ENCODE results near the gene MALL.

DNA sequence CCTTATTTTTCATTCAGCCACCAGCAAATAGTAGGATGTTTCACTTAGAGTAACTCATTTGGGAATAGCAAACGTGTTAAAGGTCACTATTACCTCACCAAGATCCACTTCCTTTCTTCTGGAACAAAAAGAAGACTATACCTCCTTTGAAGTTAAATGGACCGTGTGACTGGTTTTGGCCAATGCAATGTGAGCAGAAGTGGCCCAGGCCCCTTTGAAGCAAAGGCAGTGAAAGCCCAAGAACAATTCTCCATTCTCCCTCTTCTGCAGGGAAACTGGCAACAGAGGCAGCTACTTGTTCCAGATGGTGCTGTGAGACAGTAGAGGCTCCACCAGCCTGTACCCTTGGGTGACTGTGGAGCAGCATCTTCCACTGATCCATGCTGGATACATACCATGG, 11.3 kb upstream of the MALL start:
- TF ChIP-seq, protein P1, sequence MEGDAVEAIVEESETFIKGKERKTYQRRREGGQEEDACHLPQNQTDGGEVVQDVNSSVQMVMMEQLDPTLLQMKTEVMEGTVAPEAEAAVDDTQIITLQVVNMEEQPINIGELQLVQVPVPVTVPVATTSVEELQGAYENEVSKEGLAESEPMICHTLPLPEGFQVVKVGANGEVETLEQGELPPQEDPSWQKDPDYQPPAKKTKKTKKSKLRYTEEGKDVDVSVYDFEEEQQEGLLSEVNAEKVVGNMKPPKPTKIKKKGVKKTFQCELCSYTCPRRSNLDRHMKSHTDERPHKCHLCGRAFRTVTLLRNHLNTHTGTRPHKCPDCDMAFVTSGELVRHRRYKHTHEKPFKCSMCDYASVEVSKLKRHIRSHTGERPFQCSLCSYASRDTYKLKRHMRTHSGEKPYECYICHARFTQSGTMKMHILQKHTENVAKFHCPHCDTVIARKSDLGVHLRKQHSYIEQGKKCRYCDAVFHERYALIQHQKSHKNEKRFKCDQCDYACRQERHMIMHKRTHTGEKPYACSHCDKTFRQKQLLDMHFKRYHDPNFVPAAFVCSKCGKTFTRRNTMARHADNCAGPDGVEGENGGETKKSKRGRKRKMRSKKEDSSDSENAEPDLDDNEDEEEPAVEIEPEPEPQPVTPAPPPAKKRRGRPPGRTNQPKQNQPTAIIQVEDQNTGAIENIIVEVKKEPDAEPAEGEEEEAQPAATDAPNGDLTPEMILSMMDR (IDR thresholded peaks at IDR 0.05; ENCODE audit: low read depth, low read length, missing input control): no peak
- TF ChIP-seq TAF1 (conservative IDR thresholded peaks at IDR 0.05): no peak
- no peak for TF ChIP-seq HNF4G (IDR thresholded peaks at IDR 0.05)
- no peak for TF ChIP-seq RAD21 (IDR thresholded peaks at IDR 0.05)
- TF ChIP-seq, protein P2, sequence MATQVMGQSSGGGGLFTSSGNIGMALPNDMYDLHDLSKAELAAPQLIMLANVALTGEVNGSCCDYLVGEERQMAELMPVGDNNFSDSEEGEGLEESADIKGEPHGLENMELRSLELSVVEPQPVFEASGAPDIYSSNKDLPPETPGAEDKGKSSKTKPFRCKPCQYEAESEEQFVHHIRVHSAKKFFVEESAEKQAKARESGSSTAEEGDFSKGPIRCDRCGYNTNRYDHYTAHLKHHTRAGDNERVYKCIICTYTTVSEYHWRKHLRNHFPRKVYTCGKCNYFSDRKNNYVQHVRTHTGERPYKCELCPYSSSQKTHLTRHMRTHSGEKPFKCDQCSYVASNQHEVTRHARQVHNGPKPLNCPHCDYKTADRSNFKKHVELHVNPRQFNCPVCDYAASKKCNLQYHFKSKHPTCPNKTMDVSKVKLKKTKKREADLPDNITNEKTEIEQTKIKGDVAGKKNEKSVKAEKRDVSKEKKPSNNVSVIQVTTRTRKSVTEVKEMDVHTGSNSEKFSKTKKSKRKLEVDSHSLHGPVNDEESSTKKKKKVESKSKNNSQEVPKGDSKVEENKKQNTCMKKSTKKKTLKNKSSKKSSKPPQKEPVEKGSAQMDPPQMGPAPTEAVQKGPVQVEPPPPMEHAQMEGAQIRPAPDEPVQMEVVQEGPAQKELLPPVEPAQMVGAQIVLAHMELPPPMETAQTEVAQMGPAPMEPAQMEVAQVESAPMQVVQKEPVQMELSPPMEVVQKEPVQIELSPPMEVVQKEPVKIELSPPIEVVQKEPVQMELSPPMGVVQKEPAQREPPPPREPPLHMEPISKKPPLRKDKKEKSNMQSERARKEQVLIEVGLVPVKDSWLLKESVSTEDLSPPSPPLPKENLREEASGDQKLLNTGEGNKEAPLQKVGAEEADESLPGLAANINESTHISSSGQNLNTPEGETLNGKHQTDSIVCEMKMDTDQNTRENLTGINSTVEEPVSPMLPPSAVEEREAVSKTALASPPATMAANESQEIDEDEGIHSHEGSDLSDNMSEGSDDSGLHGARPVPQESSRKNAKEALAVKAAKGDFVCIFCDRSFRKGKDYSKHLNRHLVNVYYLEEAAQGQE (IDR thresholded peaks at IDR 0.05): no peak
- TF ChIP-seq, protein P3, sequence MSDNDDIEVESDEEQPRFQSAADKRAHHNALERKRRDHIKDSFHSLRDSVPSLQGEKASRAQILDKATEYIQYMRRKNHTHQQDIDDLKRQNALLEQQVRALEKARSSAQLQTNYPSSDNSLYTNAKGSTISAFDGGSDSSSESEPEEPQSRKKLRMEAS (IDR thresholded peaks at IDR 0.05): no peak
- TF ChIP-seq SP1 (IDR thresholded peaks at IDR 0.05): no peak
- no peak for TF ChIP-seq JUND (IDR thresholded peaks at IDR 0.05)

Measured in liver (tissue), 3 donors.